Neural cell (in vitro differentiated cells): ENCODE data around the gene SPRR1A.

ENCODE experiments used
- EP300 ChIP-seq: fragments of 450-650 bp; conservative IDR thresholded peaks from 2 replicates; pipeline ENCODE4 v1.6.1; 2014; ENCODE audit warnings: antibody characterized with exemption, mild to moderate bottlenecking, moderate library complexity; ENCODE audit not compliant: poor library complexity, severe bottlenecking
- EZH2 ChIP-seq: fragments of 200-600, 300-800 bp; shearing (Covaris generic), sonication (generic); IDR thresholded peaks from 2 replicates; pipeline ENCODE4 v1.6.1; 2014; ENCODE audit warnings: antibody characterized with exemption, low read length, borderline replicate concordance, mild to moderate bottlenecking; ENCODE audit not compliant: insufficient read depth, poor library complexity, severe bottlenecking
- TAF1 ChIP-seq: IDR thresholded peaks from 2 replicates; pipeline ENCODE4 v1.6.1; 2012; ENCODE audit warnings: low read depth
- TF ChIP-seq, protein P1 (sequence below): IDR thresholded peaks from 2 replicates; pipeline ENCODE4 v1.6.1; 2012; ENCODE audit warnings: borderline replicate concordance
- TF ChIP-seq, protein P2 (sequence below): fragments of 450-650 bp; IDR thresholded peaks from 2 replicates; pipeline ENCODE4 v1.5.1; 2014; ENCODE audit warnings: antibody characterized with exemption, mild to moderate bottlenecking, moderate library complexity; ENCODE audit not compliant: poor library complexity, severe bottlenecking

DNA sequence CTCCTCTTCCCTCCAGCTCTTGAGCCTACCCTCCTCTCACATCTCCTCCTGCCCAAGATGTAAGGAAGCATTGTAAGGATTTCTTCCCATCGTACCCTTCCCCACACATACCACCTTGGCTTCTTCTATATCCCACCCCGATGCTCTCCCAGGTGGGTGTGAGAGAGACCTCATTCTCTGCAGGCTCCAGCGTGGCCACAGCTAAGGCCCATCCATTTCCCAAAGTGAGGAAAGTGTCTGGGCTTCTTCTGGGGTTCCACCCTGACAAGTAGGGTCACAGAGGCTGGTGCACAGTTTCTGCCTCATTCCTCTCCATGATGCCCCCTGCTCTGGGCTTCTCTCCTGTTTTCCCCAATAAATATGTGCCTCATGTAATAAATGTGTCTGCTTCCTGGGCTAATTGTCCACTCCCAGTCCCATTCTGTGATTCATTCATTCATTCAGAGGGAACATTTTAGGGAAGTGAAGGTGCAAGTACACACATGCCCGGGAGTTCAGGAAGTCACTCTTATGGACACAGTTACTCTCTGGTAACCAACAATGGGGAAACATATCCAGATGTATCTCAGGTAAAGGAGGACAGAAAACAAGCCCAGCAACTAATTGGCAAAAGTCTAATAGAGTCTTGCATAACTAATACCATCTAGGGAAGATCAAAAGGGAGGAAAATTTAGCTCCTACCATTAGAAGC lies 11.5 kb upstream of the SPRR1A start:
- TF ChIP-seq, protein P1, sequence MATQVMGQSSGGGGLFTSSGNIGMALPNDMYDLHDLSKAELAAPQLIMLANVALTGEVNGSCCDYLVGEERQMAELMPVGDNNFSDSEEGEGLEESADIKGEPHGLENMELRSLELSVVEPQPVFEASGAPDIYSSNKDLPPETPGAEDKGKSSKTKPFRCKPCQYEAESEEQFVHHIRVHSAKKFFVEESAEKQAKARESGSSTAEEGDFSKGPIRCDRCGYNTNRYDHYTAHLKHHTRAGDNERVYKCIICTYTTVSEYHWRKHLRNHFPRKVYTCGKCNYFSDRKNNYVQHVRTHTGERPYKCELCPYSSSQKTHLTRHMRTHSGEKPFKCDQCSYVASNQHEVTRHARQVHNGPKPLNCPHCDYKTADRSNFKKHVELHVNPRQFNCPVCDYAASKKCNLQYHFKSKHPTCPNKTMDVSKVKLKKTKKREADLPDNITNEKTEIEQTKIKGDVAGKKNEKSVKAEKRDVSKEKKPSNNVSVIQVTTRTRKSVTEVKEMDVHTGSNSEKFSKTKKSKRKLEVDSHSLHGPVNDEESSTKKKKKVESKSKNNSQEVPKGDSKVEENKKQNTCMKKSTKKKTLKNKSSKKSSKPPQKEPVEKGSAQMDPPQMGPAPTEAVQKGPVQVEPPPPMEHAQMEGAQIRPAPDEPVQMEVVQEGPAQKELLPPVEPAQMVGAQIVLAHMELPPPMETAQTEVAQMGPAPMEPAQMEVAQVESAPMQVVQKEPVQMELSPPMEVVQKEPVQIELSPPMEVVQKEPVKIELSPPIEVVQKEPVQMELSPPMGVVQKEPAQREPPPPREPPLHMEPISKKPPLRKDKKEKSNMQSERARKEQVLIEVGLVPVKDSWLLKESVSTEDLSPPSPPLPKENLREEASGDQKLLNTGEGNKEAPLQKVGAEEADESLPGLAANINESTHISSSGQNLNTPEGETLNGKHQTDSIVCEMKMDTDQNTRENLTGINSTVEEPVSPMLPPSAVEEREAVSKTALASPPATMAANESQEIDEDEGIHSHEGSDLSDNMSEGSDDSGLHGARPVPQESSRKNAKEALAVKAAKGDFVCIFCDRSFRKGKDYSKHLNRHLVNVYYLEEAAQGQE, result no peak
- TF ChIP-seq, protein P2, sequence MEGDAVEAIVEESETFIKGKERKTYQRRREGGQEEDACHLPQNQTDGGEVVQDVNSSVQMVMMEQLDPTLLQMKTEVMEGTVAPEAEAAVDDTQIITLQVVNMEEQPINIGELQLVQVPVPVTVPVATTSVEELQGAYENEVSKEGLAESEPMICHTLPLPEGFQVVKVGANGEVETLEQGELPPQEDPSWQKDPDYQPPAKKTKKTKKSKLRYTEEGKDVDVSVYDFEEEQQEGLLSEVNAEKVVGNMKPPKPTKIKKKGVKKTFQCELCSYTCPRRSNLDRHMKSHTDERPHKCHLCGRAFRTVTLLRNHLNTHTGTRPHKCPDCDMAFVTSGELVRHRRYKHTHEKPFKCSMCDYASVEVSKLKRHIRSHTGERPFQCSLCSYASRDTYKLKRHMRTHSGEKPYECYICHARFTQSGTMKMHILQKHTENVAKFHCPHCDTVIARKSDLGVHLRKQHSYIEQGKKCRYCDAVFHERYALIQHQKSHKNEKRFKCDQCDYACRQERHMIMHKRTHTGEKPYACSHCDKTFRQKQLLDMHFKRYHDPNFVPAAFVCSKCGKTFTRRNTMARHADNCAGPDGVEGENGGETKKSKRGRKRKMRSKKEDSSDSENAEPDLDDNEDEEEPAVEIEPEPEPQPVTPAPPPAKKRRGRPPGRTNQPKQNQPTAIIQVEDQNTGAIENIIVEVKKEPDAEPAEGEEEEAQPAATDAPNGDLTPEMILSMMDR, result no peak
- no peak for TF ChIP-seq EP300
- TF ChIP-seq TAF1, result no peak
- no peak for TF ChIP-seq EZH2
